HG02943 (cell line): ENCODE results near the gene DCLK3.

Experiments
- ATAC-seq: cut with Tn5 transposase; IDR thresholded peaks from one replicate; pipeline ENCODE4 v1.9.1; 2021; ENCODE audit warnings: mild to moderate bottlenecking, low read depth, moderate library complexity; ENCODE audit not compliant: unreplicated experiment

The DCLK3 gene

DNA sequence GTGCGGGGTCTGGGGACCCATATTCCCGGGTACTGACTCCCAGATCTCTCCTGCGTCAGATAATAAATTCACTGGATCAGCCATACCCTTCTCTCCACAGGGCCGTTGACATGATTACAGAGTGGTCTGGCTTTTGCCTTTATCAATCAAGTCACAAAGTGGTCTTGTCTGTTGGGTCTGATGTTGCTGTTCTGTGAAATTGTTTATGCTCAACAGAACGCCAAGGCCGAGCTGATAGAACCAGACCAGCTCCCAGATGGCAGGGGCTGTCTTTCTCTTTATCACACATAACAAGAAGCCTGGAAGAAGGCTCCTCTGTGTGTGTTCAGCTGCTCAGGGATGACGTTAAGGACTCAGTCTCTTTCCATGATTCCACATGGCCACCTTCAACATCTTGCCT is 751 bp upstream of the DCLK3 start:
- ATAC-seq = no peak

DNA sequence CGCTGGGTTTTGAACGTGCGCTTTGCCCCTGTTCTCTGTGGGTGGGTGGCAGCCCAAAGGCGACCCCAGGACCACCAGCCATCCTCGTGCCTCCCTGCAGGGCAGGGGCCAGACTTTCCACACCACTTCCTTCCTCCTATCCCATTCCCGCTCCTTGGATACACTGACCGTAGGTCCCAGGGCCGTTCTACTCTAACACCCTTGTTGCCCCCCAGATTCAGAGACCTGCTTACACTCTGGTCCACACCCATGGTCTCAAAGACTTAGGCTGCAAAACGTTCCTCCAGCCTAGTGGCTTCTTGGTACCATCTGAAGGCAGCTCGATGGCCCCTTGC is 318 bp upstream of the DCLK3 start:
- ATAC-seq = no peak

DNA sequence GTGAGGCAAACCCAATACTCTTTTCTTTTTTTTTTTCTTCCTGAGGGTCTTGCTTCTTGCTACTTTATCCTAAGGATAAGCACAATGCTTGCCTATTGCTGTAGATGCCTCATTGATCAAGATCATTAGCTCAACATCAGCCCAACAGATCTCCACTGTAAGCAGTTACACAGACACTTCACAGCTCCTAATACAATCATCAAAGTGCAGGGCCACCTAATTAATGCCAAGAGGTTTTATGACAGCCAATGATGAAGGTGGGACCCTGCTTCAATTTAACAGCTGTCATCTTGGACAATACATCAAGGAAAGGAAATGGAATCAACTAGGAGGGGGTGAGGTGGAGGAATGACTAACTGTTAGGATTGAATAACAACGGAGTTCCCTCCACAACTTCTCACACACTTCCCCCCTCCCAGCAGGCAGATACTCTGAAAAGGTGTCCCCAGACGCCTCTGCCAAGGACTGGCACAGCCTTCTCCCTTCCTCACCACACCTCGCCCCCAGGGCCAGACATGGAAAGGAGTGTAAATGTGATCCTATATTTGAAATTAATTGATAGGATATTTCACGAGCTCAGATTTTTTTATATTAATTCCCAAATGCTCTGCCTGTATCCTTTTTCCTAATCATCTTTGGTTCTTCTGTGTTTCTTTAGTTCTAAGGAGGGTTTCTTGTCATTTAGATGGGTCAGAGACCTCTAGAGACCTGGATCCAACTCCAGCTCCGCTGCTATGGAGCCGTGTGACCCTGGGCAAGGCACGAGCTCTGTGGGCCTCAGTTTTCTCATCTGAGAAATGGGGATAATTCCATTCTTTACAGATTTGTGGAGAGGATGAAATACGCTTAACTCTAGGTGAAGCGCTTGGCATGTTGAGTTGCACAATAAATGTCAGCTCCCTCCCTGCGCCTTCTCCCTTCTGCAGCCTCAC is 1.2 kb downstream of the DCLK3 start:
- no peak for ATAC-seq

DNA sequence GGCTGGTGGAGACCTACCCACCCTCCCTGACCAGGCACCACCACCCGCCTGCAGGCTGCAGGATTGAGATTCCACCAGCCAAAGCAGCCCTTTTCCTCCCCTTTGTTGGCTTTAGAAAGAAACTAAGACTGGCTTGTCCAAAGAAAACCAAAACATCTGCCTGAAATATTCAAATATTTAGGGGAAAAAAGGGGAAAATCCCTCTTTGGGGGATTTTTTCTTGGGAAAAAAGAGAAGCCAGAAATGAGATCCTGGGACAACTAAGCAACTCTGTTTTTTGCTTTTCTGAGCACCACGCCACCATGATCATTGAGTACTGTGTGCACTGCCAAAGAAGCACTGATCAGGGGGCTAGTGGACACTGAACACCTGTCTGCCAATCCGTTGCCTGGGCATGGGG is 2.6 kb downstream of the DCLK3 start:
- no peak for ATAC-seq

DNA sequence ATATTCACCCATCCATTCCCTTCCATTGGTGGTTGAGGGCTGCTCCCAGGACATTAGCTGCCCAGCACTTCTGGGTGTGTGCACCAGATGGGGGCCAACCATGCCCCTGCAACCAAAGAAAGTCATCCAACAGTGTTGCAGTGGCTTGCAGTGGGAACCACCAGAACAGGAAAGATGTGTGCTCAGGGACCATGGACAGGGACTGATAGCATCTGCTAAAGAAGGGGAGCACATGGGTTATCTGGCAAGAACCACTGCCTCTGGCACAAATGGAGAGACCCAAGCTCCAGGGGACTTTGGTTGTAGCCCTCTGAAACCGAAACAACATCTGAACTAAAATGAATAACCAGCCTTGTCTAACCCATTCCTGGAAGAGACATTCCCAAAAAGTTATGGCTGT is 8.1 kb downstream of the DCLK3 start:
- no peak for ATAC-seq

DNA sequence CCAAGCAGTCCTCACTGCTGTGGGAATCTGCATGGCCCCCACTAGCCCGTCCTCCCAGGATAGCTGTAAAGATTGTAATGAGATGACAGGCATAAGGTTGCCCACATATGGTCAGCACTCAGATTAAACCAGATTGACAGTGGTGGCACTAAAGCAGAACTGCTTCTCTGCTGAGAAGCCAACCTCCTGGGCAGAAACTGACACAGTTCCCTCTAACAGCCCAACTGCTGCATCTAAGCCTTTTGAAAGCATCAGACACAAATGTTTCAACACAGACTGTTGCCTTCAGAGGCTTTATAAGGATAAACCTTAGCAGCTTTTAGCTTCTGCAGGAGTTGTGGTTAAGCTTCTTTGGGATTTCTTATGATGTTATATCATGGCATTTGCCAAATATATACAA is 13.0 kb downstream of the DCLK3 start:
- ATAC-seq = no peak

DNA sequence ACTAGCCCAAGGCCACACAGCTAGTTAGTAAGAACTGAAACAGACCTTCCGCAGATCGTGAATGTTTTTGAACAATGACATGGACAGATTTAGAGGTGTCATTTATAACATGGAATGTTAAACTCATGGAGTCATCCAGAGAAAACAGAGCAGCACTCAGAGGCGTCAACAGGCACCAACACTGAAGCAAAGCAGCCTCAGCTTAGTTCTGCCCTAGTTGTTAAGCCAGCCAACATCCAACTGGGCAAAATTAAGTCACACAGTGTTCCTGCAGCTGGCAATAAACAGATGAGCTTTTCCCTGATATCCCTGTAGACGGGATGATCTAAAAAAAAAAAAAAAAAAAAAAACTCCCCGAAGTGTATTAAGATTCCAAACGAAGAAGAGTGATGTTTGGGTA is 13.6 kb downstream of the DCLK3 start:
- no peak for ATAC-seq

DNA sequence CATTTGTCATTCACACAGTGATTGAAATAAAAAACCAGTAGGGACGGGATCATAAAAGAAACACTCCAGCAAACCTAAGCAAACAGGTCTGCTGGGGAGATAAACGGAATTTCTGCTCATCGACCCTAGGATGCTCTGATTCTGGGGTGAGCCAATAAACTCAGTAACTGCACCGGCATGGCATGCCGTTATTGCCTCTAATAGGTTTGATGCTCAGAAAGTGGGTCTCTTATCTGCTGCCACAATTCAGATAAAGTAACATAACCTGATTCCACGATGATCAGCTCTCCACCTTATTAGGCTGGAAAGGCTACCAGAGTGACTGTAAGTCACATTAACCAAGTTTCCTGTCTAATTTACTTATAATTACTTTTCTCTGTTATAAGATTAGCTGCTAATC is 19.6 kb downstream of the DCLK3 start:
- ATAC-seq = no peak

DNA sequence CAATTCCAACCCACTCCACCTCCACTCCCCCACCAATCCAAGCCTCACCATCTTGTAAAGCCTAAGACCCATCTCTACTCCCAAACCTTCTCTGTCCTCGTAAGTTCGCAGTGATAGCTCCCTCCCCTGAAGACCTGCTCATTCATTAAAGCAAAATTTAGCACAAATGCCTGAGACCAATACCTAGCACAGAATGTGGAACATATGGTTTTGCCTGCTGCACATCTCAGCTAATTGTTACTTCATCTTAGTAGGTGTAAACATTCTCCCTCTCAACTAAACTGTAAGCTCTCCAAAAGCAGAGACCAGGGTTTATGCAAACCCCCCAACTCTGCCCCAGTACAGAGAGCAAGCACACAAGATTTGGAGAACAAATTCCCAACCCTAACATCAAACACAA is 20.5 kb downstream of the DCLK3 start:
- no peak for ATAC-seq

DNA sequence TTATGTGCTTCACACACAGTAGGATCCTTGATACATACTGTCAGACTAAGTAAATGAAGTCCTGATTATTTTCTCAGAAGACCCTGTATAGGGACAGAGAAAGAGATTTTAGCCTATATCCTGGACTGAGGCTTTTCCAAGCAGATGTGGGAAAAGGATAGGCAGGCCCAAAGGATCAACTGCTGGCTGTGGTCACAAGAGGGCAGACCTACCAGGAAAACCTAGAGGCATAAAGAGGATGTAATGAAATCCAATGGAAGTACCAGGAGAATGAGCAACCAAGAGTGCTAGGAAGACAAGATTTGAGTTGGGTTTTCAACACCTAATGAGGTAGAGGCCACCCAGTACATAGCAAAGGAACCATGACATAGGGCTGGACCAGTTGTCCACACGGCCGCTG is 23.1 kb downstream of the DCLK3 start:
- ATAC-seq = no peak

DNA sequence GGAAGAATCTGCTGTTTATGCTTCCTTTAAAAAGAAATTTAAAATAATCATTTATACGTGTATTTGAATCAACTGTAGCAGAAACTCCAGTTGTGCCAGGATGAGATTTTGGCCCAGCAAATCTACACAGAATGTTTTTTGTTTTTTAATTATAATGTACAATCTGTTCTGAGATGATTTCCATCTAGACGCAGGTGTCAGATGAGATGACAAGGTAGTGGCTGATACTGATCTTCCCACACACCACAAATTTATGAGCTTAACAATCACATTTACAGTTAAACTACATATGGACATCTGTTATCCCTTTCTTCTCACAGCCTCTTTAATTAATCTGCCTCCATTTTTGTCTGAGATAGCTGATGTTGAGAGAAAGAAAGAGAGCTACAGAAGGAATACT is 23.6 kb downstream of the DCLK3 start:
- no peak for ATAC-seq

DNA sequence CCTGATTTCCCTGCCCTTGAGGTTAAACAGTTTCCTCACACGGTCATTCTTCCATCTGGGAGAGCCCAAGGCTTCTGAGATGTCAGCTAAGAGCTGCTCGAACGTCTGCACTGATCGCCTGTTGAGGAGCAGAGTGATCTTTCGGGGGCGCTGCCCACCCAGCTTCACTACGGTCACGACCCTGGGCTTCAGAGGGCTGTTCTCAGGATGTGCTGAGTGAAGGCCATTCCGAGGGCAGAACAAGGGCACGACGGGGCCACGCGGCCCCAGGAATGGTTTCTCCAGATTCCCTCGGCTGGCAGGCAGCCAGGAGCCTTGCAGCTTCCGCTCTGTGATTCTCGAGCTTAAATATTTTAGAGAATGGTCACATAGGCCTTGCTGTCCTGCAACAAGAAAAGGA is 25.7 kb downstream of the DCLK3 start:
- ATAC-seq = no peak

DNA sequence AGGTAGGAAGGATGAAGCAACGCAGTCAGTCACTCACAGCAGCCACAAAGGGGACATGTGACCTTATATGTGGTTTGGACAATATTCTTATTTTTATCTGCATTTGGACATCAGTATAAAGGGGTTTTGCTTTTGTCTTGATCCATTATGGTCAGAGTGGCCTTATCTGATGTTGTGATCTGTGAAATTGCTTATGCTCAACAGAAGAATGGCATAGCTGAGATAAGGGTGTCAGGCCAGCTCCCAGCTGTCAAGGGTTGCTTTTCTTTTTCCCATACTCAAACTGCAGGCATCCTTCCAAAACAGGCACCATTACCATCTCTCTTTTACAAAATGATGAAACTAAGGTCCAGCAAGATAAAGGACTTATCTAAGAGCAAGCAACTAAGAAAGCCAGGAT is 28.1 kb downstream of the DCLK3 start:
- ATAC-seq = no peak

DNA sequence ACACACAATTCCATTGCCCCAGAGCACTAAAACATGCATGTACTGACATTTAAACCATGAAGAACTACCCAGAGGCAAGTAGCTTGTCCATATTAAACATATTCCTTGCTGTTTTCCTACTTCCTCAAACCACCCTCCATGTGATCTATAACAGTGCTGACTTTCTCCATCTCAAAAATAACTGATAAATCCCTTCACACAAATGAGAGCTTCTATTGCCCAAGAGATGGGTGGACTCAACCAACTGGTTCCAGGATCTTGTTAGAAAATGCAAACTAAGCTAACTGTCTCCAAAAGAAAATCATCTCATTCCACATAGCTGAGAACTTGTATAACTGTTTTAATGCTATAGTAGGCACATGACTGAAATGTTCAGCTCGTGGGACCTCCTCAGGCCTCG is 29.6 kb downstream of the DCLK3 start:
- no peak for ATAC-seq

DNA sequence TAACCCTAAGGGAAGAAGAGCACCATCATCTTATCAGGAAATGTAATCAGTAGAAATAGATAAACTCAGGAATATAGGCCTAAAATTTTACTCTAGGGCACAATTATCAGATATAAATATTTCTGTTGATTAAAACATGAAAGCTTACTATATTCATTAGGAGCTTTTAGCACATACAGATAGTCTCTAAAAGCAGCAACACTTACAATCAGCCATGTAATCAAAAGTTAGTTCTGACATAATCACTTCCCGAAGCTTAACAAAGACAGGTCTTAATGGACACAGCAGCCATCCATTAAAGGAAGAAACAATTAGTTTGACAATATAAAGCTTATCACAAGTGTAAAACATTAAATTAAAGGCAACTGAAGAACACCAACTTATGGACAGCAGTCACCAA is 30.6 kb downstream of the DCLK3 start:
- ATAC-seq = no peak

DNA sequence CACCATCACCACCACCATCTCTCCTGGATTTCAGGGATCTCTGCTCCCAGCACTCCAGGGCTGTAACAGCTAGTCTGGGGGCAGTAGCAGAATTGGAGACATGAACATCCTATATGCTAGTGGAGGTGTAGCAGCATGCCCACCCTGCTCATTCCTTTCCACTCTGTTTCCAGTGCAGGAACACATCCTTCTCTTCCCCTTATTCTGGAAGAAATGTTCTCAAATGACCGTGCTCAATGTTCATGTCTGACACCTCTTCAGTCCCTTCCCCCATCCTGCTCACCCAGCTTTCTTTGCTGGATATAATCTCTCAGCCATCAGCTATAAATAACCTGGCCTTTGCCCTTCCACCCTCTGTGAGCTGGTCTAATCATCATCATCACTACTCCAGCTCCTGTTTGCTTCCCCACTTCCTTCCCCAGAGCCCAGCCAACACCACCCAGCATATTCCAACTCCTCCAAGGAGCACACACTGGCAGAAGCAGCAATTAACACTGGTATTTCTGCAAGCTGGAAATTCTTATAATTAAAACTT is 31.1 kb downstream of the DCLK3 start:
- no peak for ATAC-seq

DNA sequence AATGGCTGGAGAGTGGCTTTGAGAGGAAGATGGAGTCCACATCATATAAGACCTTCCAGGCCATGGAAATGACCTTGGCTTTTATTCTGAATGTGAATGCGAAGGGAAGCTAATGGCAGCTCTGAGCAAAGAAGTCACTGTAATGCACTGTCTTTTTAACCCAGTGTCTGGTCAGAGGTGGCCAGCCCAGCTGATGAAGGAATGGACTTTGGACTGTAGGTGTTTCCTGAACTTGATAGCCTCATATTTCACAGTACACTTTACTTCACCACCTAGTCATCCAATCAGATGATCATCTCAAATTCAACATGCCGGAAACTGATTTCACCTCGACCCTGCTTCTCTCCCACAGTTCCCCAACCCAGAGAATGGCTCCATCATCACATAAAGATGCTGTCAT is 33.4 kb downstream of the DCLK3 start:
- ATAC-seq = no peak

DNA sequence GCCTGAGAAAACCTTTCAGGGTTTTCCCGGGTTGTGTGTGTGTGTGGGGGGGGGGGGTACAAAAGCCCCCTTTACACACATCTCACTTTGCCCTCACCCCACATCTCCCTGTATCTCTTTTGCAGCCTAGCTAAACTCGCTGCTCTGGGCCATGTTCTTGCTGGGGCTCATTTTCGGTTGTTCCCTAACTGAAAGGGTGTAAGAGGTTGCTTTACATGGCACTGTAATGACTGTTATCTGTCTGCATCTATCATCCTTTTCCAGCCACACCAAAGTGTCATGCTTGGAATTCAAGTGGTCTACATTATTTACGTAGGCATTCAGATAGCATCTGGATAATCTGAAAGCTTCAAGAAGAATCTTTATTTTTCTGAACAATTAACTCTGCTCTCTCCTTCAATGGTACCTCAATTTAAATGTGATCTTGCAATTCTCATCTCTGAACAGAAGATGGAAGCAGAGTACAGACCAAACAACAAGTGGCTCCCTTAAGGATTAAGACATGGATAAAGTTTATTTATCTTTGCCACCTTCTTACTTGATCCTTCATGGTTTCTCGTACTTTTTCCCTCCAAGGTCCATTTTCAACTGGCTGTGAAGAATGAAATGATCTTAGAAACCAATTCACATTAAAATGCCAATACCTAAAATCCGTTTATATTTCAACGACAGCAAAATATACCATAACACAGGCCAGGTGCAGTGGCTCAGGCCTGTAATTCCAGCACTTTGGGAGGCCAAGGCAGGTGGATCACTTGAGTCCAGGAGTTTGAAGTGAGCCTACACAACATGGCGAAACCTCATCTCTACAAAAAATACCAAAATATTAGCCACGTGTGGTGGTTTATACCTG is 34.9 kb downstream of the DCLK3 start:
- ATAC-seq = no peak

DNA sequence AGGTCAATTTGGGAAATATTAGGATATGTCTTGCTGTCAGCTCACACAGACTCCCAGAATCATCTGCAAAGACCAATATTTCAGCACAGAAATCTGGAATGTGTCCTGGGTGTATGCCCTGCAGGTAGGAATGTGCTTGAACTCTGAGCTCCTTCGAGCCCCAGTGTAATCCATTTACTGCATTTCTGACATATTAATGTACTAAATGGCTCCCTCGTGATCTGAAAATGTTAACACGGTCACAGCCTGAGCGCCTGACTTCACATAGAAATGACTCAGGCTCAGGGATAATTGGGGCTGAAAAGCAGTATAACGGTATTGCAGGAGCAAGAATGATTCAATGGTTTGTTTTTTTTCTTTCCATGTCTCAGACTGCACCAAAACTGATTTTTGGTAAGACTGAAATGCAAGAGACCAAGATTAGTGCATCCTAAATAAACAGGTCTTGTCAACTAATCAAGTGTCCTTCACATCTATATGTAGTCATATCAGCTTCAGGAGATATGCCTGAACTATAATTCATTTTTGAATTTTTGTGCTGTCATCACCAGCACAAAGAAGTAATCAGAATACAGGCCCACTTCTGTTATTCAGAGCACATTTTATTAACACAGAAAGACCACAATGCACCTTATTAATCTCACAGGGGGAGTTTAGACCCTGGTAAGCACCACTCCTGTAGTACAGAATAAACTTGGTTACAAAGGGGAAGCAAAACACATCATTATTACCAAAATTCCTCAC is 49.8 kb downstream of the DCLK3 start:
- ATAC-seq = no peak

DNA sequence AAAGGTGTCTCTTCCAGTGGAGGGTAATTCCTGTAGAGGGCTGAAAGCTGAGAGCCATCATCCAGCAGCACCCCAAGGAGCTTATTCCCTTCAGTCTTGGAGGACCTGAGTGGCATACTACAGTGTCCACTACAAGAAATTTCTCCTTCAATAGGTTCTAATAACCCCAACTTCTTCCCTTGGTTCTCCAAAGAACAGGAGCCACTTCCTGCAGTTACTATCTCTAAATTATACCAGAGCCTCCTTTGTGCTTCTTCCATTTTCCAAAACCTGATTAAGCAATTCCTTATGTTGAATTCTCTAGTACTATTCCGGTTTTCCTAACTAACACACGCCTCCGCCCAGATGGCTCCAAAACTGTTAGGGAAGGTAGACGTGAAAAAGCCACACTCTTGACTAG is 50.4 kb downstream of the DCLK3 start:
- no peak for ATAC-seq

DNA sequence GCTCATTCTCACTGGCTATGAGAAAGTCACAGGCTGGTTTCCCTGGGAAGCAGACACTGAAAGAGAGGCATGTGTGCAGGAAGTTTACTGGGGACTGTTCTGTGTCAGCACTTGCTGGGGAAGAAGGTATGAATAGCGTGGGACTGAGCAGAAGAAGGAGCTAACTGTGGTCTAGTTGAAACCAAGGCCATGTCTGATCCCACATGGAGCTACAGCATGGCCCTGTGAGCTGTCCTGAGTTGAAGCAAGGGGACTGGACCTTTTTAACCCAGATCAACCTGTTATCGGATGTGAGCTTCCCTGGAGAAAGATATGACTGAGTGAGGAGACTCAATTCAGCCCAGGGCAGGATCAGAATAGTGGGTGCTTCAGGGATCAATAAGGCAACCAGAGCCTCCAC is 53.7 kb downstream of the DCLK3 start:
- no peak for ATAC-seq
